ENCODE results near the gene DAAM2.

DAAM2 gene

DNA sequence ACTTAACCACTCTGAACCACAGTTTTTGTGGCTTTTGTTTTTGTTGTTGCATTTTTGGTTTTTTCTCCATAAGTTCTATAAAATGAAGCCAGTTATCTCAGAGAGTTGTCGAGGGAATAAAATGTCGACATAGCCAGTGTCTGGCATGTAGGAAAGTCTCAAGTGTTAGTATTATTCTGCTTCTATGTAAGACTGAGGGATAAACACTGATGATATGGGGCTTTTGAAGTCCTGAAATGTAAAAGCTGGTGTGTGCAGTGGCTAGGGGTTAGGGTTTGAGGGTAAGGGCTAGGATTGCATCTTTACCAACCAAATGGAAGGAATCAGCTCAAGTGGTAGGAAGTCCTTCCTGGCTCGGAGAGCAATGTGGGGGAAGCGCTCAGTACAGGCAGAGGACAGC is 59.2 kb downstream of the DAAM2 start:
- no peaks in the 10 kb centered on the region for H3K27me3 ChIP-seq (ENCODE audit: control insufficient read depth in 1 of 2, insufficient read depth in 2 of 2, low read length in 2 of 2)
- H3K4me3 ChIP-seq (ENCODE audit: low read depth in 1 of 2, low read length in 2 of 2) = no peak overlapping the region
- H3K9me3 ChIP-seq (ENCODE audit: low read length) = no peaks in the 10 kb centered on the region
- no peak overlapping the region for H3K27ac ChIP-seq (ENCODE audit: low read depth, low read length)
- H3K4me1 ChIP-seq (ENCODE audit: insufficient read depth, low read length) = peaks cover 33% of the 10 kb centered on the region
- peaks cover 2% of the 10 kb centered on the region for H3K36me3 ChIP-seq (ENCODE audit: insufficient read depth, low read length)
- no peak overlapping the region for H3K9ac ChIP-seq (ENCODE audit: low read length)

DNA sequence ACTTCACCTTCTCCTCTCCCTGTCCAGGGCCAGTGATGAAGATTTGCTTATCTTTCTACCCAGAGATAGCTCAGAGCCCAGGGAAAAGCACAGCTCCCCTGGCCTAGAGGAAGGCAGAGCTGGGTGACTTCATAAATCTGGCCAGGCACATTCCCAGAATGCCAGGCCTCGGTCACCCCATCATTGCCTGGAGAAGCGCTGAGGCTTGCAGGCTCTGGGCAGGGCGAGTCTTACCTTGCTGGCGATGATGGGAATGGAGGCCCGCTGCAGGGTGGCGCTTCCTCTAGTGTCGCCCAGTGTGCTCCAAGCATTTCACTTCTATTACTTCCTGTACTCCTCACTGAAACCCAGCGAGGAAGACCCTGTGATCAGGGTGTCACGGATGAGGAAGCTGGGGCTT is 60.1 kb downstream of the DAAM2 start:
- Histone ChIP-seq H3K4me1 (ENCODE audit: insufficient read depth, low read length) (peaks cover 33% of the 10 kb centered on the region), H3K27ac (ENCODE audit: low read depth, low read length) (no peak overlapping the region), H3K4me3 (ENCODE audit: low read depth in 1 of 2, low read length in 2 of 2) (no peak overlapping the region), H3K36me3 (ENCODE audit: insufficient read depth, low read length) (peaks cover 11% of the 10 kb centered on the region), H3K9me3 (ENCODE audit: low read length) (no peaks in the 10 kb centered on the region), H3K9ac (ENCODE audit: low read length) (no peak overlapping the region), H3K27me3 (ENCODE audit: control insufficient read depth in 1 of 2, insufficient read depth in 2 of 2, low read length in 2 of 2) (no peaks in the 10 kb centered on the region)

DNA sequence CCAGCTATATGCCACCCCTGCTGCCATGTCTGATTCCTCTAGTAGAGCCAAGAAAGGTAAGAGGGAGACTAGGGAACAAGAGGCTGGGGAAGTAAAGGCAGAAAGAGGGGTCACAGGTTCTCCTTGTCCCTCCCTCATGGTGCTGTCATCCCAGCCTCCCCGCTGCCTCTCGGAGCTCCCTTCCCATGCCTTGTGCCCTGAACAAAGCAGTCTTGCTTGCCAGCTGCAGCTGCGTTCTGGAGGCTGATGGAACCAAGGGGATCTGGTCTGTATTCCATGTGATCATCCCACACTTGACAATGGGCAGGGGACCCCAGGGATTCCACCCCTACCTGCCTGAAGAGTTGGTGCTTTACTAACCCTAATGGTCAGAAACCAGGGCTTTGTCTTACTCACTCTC is 61.4 kb downstream of the DAAM2 start:
- Histone ChIP-seq H3K4me3 (ENCODE audit: low read depth in 1 of 2, low read length in 2 of 2) (no peak overlapping the region), H3K9ac (ENCODE audit: low read length) (no peak overlapping the region), H3K4me1 (ENCODE audit: insufficient read depth, low read length) (peaks cover 33% of the 10 kb centered on the region), H3K36me3 (ENCODE audit: insufficient read depth, low read length) (peaks cover 22% of the 10 kb centered on the region), H3K27me3 (ENCODE audit: control insufficient read depth in 1 of 2, insufficient read depth in 2 of 2, low read length in 2 of 2) (no peaks in the 10 kb centered on the region), H3K27ac (ENCODE audit: low read depth, low read length) (no peak overlapping the region), H3K9me3 (ENCODE audit: low read length) (no peaks in the 10 kb centered on the region)

DNA sequence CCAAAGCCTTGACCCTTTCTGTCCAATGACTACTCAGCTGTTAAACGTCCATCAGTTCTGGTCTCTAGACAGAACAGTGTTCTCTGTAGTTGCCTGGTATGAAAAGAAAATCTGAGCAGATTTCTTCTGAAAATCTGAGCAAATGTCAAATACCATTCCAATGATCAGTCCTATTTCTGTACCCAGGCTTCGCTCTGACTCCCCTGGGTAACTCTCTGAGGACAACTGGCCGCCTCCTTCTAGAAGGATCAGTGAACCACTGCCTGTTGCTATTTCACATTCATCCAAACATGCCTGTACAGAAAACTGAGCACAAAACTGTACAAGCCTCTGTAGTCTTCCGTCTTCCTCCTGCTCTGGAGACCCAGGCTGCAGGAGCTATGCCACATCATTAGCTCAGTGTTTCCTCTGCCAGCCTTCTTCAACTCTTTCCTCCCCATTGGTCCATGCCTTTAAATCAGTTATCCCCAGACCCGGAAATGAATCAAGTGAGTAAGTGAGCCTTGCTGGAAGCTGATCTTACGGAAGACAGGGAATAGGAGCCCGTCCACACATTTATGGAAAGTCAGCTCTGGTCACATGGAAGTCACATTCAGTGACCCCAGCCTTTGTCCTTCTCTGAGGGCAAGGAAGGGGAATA is 63.3 kb downstream of the DAAM2 start:
- no peaks in the 10 kb centered on the region for H3K9me3 ChIP-seq (ENCODE audit: low read length)
- H3K4me1 ChIP-seq (ENCODE audit: insufficient read depth, low read length) = peaks cover 19% of the 10 kb centered on the region
- no peak overlapping the region for H3K9ac ChIP-seq (ENCODE audit: low read length)
- H3K27ac ChIP-seq (ENCODE audit: low read depth, low read length) = no peak overlapping the region
- H3K36me3 ChIP-seq (ENCODE audit: insufficient read depth, low read length) = peaks cover 26% of the 10 kb centered on the region
- H3K27me3 ChIP-seq (ENCODE audit: control insufficient read depth in 1 of 2, insufficient read depth in 2 of 2, low read length in 2 of 2) = no peaks in the 10 kb centered on the region
- H3K4me3 ChIP-seq (ENCODE audit: low read depth in 1 of 2, low read length in 2 of 2) = no peak overlapping the region

DNA sequence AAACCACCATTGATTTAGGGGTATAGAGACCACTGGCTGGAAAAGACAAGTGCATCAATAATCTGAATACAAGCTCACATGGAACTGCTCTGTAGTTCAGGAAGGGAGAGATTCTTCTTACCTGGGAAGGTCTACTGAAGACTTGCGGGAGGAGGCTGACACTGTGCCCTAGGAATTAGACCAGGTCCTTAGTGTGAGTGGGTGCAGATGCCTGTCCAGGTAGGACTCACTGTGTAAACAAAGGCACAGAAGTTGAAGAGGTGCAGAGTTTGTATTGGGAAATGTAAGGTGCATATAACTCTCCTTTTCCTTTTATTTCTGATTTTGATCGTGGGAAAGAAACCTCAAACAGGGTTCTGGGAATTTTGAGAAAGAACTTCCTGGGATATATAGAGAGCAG is 66.8 kb downstream of the DAAM2 start:
- Histone ChIP-seq H3K4me3 (ENCODE audit: low read depth in 1 of 2, low read length in 2 of 2) (no peak overlapping the region), H3K9me3 (ENCODE audit: low read length) (no peaks in the 10 kb centered on the region), H3K27me3 (ENCODE audit: control insufficient read depth in 1 of 2, insufficient read depth in 2 of 2, low read length in 2 of 2) (no peaks in the 10 kb centered on the region), H3K4me1 (ENCODE audit: insufficient read depth, low read length) (no peaks in the 10 kb centered on the region), H3K36me3 (ENCODE audit: insufficient read depth, low read length) (peaks cover 31% of the 10 kb centered on the region), H3K27ac (ENCODE audit: low read depth, low read length) (no peak overlapping the region), H3K9ac (ENCODE audit: low read length) (no peak overlapping the region)

DNA sequence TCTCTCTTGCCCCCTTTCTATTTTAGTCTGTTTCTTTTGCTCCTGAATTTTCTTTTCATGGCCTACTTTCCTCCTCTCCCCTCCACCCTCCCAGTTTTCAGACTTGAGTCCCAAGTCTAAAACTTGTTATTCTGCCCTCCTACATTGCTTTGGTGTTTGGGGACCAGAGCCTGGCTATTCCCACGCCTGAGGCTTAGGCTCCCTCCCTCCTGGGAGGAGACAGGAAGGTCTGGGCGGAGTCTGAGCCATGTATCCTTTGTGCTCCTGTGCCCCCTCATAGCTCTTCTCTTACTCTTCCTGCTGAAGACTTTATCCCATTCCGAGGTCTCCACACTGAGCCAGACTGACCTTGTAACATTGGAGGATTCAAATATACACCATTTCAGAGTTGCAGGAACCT is 69.5 kb downstream of the DAAM2 start:
- Histone ChIP-seq H3K9ac (ENCODE audit: low read length) (no peak overlapping the region), H3K36me3 (ENCODE audit: insufficient read depth, low read length) (peaks cover 32% of the 10 kb centered on the region), H3K27me3 (ENCODE audit: control insufficient read depth in 1 of 2, insufficient read depth in 2 of 2, low read length in 2 of 2) (no peaks in the 10 kb centered on the region), H3K27ac (ENCODE audit: low read depth, low read length) (no peak overlapping the region), H3K4me3 (ENCODE audit: low read depth in 1 of 2, low read length in 2 of 2) (no peak overlapping the region), H3K4me1 (ENCODE audit: insufficient read depth, low read length) (no peaks in the 10 kb centered on the region), H3K9me3 (ENCODE audit: low read length) (no peaks in the 10 kb centered on the region)

DNA sequence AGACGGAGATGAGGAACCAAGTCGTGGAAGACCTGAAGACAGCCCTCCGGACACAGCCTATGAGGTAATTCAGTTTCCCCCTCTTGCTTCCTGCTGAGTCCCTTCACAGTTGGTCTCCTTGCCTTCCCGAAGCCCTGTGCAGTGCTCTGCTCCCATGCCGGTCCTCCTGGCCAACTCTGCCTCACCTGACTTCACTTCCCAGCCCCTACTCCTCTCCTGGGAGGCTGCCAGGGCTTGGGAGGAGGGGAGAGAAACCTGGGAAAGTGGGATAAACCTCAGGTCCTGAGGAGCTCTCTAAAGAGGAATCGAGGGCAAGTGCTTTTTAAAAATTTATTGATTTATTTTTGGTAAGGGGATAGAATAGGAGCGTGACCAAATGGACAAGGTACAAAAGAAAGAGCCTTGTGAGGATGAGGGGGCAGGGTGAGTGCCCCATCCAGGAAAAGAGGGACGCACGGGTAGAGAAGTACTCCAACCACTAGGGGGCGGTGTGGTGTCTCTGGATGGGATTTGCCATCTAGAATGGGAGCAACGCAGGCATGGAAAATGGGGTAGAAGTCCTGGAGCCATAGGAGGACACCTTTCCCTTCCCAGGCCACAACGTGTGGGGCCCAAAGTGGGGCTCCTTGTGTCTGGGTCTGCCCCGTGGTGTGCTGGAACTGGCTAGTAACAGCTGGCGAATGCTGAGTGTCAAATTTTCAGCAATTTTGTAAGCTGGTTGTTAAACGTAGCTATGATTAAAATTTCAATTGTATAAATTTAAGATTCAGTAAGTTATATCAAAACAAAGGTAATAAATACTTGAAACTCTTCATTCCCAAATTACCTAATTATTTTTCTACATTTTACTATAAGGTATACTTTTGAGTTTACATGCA is 73.1 kb downstream of the DAAM2 start:
- peaks cover 40% of the 10 kb centered on the region for H3K36me3 ChIP-seq (ENCODE audit: insufficient read depth, low read length)

DNA sequence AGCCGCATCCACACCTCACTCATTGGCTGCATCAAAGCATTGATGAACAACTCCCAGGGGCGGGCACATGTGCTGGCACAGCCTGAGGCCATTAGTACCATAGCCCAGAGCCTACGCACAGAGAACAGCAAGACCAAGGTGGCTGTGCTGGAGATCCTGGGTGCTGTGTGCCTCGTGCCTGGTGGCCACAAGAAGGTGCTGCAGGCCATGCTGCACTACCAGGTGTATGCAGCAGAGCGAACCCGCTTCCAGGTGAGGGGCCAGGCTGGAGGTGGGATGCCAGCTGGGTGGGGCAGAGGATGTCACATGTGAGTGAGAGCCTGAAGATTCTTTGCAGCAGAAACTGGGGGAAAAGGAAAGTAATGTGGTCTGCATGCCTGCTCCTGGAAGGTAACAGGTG is 75.4 kb downstream of the DAAM2 start:
- no peak overlapping the region for H3K9ac ChIP-seq (ENCODE audit: low read length)
- no peaks in the 10 kb centered on the region for H3K27me3 ChIP-seq (ENCODE audit: control insufficient read depth in 1 of 2, insufficient read depth in 2 of 2, low read length in 2 of 2)
- no peaks in the 10 kb centered on the region for H3K4me1 ChIP-seq (ENCODE audit: insufficient read depth, low read length)
- H3K9me3 ChIP-seq (ENCODE audit: low read length) = no peaks in the 10 kb centered on the region
- H3K36me3 ChIP-seq (ENCODE audit: insufficient read depth, low read length) = peaks cover 51% of the 10 kb centered on the region
- H3K4me3 ChIP-seq (ENCODE audit: low read depth in 1 of 2, low read length in 2 of 2) = no peak overlapping the region
- no peak overlapping the region for H3K27ac ChIP-seq (ENCODE audit: low read depth, low read length)

More for the DNA sequence above, 73.1 kb downstream of the DAAM2 start:
- no peak overlapping the region for H3K27ac ChIP-seq (ENCODE audit: low read depth, low read length)
- no peaks in the 10 kb centered on the region for H3K4me1 ChIP-seq (ENCODE audit: insufficient read depth, low read length)
- no peak overlapping the region for H3K9ac ChIP-seq (ENCODE audit: low read length)
- H3K4me3 ChIP-seq (ENCODE audit: low read depth in 1 of 2, low read length in 2 of 2) = no peak overlapping the region
- no peaks in the 10 kb centered on the region for H3K9me3 ChIP-seq (ENCODE audit: low read length)
- H3K27me3 ChIP-seq (ENCODE audit: control insufficient read depth in 1 of 2, insufficient read depth in 2 of 2, low read length in 2 of 2) = no peaks in the 10 kb centered on the region

DNA sequence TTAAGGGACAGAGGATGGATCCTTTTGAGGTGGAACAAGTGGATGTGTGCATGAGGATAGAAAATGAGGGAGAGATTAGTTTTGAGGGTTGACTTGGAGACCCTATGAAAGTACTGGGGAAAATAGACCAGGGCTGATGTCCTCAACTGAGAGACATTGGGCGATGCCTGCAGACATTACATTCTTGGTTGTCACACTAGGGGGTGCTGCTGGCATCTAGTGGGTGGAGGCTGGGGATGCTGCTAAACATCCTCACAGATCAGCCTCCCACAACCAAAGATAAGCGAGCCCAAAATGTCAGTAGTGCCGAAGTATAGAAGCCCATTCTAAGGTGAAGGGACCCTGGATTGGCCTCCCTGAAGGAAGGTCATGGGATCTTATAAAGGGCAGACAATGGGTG is 78.8 kb downstream of the DAAM2 start:
- Histone ChIP-seq H3K4me1 (ENCODE audit: insufficient read depth, low read length) (no peaks in the 10 kb centered on the region), H3K9me3 (ENCODE audit: low read length) (no peaks in the 10 kb centered on the region), H3K27ac (ENCODE audit: low read depth, low read length) (no peak overlapping the region), H3K27me3 (ENCODE audit: control insufficient read depth in 1 of 2, insufficient read depth in 2 of 2, low read length in 2 of 2) (no peaks in the 10 kb centered on the region), H3K36me3 (ENCODE audit: insufficient read depth, low read length) (peaks cover 73% of the 10 kb centered on the region), H3K9ac (ENCODE audit: low read length) (no peak overlapping the region), H3K4me3 (ENCODE audit: low read depth in 1 of 2, low read length in 2 of 2) (no peak overlapping the region)

DNA sequence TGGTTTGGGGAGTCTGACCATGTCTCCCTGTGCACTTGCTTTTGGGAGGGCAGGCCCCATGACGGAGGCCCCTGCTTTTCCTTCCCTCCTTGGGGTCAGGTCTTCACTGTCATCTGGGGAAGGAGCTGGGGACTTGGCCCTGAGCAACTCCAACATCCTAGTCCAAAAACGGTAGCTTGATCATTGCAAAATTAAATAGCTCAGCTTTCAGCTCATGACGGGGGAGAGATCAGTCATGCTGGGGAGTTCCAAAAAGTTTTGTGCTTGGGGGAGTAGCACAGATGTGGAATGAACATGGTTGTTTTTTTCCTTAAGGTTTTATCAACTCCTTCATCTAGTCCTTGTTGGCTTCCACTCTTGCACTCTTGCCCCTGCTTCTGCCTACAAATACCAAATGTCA is 81.3 kb downstream of the DAAM2 start:
- Histone ChIP-seq H3K27ac (ENCODE audit: low read depth, low read length) (no peak overlapping the region), H3K9ac (ENCODE audit: low read length) (no peak overlapping the region), H3K4me1 (ENCODE audit: insufficient read depth, low read length) (no peaks in the 10 kb centered on the region), H3K4me3 (ENCODE audit: low read depth in 1 of 2, low read length in 2 of 2) (no peak overlapping the region), H3K9me3 (ENCODE audit: low read length) (no peaks in the 10 kb centered on the region), H3K36me3 (ENCODE audit: insufficient read depth, low read length) (peaks cover 82% of the 10 kb centered on the region), H3K27me3 (ENCODE audit: control insufficient read depth in 1 of 2, insufficient read depth in 2 of 2, low read length in 2 of 2) (no peaks in the 10 kb centered on the region)

DNA sequence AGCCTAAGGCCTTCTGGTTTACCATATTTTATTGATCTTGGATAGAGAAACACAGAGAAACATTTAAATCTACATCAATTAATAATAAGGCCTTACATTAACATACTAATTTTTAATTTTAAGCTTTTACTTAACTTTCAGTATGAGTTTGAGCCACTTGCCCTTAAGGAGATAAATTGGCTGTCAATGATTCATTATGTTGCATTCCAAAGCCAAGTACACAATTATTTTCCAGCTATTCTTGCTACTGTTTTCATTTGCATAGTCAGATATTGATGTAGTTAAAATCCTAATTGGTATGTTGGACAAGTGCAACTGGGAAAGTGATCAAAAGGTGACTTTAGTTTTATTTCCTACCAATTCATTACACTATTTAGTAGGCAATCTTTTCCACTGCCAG is 83.9 kb downstream of the DAAM2 start:
- H3K4me1 ChIP-seq (ENCODE audit: insufficient read depth, low read length) = no peaks in the 10 kb centered on the region
- no peaks in the 10 kb centered on the region for H3K9me3 ChIP-seq (ENCODE audit: low read length)
- peaks cover 76% of the 10 kb centered on the region for H3K36me3 ChIP-seq (ENCODE audit: insufficient read depth, low read length)
- no peaks in the 10 kb centered on the region for H3K27me3 ChIP-seq (ENCODE audit: control insufficient read depth in 1 of 2, insufficient read depth in 2 of 2, low read length in 2 of 2)
- no peak overlapping the region for H3K27ac ChIP-seq (ENCODE audit: low read depth, low read length)
- H3K4me3 ChIP-seq (ENCODE audit: low read depth in 1 of 2, low read length in 2 of 2) = no peak overlapping the region
- H3K9ac ChIP-seq (ENCODE audit: low read length) = no peak overlapping the region

DNA sequence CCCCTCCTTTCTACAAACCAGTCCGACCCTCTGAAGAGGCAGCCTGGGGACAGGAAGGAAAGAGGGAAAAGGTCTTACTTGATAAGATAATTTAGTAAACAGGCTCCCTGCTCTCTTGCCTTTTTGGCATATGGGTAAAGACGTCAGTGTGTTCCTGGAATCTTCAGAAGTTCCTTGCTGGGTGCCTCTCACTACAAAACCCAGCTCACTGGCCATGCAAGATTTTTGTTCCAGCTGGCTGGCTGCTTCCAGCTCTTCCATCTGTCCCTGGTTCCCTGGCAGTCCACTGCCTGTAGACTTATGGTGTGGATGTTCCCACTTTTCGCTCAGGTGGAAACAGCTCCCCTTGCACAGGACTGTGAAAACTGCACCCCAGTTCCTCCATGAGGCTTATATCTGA is 84.7 kb downstream of the DAAM2 start:
- H3K4me1 ChIP-seq (ENCODE audit: insufficient read depth, low read length) = peaks cover 2% of the 10 kb centered on the region
- no peak overlapping the region for H3K9ac ChIP-seq (ENCODE audit: low read length)
- no peak overlapping the region for H3K4me3 ChIP-seq (ENCODE audit: low read depth in 1 of 2, low read length in 2 of 2)
- no peaks in the 10 kb centered on the region for H3K9me3 ChIP-seq (ENCODE audit: low read length)
- no peak overlapping the region for H3K27ac ChIP-seq (ENCODE audit: low read depth, low read length)
- peaks cover 69% of the 10 kb centered on the region for H3K36me3 ChIP-seq (ENCODE audit: insufficient read depth, low read length)
- no peaks in the 10 kb centered on the region for H3K27me3 ChIP-seq (ENCODE audit: control insufficient read depth in 1 of 2, insufficient read depth in 2 of 2, low read length in 2 of 2)

All from muscle layer of colon (tissue), 2 donors.